Measurements from ENCODE around the gene PDSS2.

- no peak for TF ChIP-seq CTCF (IDR thresholded peaks at IDR 0.05)
- no peak for TF ChIP-seq POLR2AphosphoS5 (IDR thresholded peaks at IDR 0.05)
- TF ChIP-seq POLR2A (IDR thresholded peaks at IDR 0.05) = no peak
Observed at GRCh38 chr6:107230024-107230423, 229.3 kb downstream of the PDSS2 start.

All from gastroesophageal sphincter (tissue), 3 donors.